Middle frontal gyrus (tissue), 1 donor: Measurements from ENCODE around the gene SEC11C.
A peak's percentile ranks its signal among the peaks of the same experiment; 100 is the strongest.
"Not testable (repeated sequence)": the region's sequence is repeated elsewhere in the genome, so short reads cannot be mapped to it uniquely, and the experiment has no call there.

ENCODE experiments used
- DNase-seq: peaks from one replicate; pipeline ENCODE4 v3.0.0-alpha.2; 2015; ENCODE audit warnings: low spot score; ENCODE audit errors: extremely low spot score

The SEC11C gene

GRCh38 chr18:59139615-59140301 lies at the start of gene SEC11C:
Gene SEC11C, plus strand, starts transcription at chr18:59139884. Its CDS starts 65 bp downstream, at chr18:59139949.
- DNase-seq = peak; percentile 92

DNA sequence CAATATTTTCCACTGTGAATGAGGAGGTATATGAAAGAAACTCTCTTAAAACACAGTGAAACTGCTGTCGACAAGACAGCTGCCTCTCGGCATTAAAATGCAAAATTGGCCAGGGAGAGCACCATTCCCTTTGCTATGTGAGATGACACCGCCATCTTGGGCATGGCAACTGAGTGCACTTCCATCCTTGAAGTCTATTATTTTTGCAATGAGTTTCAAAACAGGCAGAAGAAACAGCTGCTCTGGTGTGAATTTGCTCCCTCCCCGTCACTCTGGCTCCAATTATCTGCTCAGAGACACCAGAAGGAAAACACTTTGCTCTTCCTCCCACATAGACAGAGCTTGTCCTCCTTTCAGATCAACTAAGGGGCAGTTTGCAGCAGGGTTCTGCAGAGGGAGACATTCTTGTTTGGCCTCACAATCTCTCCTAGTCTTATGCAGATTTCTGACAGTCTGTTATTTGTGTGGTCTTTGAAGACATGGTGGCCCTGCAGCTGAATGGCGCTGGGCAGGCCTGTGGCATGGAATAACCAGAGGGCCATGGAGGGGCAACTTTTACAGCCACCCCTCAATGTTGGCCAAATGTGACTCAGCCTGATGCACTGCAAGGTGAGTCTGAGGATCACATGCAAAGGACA lies 48.6 kb upstream of the SEC11C start:
- peak; percentile 11 for DNase-seq

- no peak for DNase-seq
Observed at GRCh38 chr18:59093668-59094067, 46.0 kb upstream of the SEC11C start.

GRCh38 chr18:59094569-59094968 lies 45.1 kb upstream of the SEC11C start:
- no peak for DNase-seq

- no peak for DNase-seq
Observed at GRCh38 chr18:59096098-59096789, 43.4 kb upstream of the SEC11C start.

- no peak for DNase-seq
Observed at GRCh38 chr18:59101830-59102414, 37.8 kb upstream of the SEC11C start.

DNA sequence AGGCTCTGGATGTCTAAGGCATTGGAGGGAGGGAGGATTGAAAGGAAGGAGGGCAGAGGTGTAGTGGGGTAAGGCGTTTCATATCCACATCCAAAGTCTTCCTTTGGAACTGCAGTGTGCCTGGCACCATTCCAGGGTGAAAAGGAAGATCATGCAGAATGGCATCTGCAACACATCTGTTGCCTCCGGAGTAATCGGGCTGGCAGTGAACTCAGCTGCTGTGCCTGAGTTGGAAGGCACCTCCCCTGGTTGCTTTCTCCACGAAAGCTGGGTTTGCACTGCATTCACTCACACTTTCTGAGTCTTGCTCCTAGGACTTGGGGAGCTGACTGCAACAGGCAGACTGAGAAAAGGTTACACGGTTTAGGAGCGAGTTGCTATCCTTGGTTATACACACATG lies 30.3 kb upstream of the SEC11C start:
- DNase-seq = no peak

DNA sequence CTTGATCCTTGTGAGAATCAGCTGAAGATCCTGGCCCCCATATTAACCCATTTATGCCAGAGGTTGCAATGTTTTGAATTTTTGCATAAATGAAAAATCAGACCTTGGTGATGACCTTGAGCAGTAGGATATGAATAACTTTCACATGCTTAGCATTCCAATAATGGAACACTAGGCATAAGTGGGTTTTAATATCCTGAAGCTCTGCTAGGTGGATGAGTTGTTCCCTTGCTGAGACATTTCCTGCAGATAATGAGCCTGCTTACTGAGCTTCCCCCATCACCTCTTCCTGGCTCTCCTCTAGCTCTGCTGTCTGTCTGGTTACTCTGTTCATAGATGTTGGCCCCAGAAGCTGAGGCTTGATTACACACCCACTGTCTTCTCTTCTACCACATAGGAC lies 25.5 kb upstream of the SEC11C start:
- no peak for DNase-seq

GRCh38 chr18:59123588-59124369 lies 15.9 kb upstream of the SEC11C start:
- DNase-seq = peak; percentile 7

GRCh38 chr18:59124370-59124704 lies 15.3 kb upstream of the SEC11C start:
- DNase-seq = no peak

GRCh38 chr18:59127047-59127446 lies 12.6 kb upstream of the SEC11C start:
- DNase-seq = no peak

DNA sequence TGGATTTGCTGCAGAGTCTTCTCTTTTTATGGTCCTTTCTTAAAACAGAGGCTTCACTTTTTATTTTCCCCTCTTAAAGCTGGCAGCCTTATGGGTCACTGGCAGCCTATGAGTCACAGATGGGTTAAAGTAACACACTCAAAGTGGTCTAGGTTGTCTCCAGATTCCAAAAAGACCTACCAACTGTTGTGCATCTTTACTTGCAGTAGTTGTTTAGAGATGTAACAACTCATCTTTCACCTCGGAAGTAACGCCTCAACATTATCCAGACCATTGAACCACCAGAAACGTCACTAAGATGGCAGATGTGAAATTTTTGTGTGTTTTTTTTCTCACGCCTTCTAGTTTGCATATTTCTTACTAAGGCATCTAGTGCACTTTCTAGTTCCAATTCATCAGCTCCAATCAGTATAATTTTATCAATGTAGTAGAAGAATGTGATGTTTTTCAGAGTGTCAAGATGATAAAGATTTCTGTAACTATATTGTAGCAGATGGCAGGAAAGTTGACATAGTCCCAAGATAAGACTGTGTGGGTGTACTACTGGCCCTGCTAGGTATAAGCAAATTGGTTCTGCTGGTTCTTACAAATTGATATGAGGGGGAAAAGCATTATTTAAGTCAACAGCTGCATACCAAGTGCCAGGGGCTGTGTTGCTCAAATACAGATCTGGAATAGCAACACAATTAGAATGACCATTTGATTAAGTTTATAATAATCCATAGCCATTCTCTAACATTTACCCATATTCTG lies 9.6 kb upstream of the SEC11C start:
- no peak for DNase-seq

- no peak for DNase-seq
Observed at GRCh38 chr18:59132810-59133465, 6.7 kb upstream of the SEC11C start.

DNA sequence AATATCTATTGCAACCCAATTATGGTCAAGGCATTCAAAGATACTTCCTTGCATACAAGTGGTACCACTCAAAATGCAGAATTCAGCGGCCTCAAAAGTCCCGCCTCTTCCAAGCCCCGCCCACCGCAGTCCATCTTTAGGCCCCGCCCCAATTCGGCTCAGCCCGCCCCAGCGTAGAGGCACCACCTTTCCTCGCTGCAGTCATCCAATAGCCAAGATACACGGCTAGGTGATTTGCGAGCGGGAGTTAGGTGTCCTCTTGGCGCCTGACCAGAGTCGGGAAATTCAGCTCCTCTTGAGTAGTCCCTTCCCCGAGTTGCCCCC lies 431 bp upstream of the SEC11C start:
- peak; percentile 75 for DNase-seq

- no peak for DNase-seq
Observed at GRCh38 chr18:59140302-59140885, 710 bp downstream of the SEC11C start.

DNA sequence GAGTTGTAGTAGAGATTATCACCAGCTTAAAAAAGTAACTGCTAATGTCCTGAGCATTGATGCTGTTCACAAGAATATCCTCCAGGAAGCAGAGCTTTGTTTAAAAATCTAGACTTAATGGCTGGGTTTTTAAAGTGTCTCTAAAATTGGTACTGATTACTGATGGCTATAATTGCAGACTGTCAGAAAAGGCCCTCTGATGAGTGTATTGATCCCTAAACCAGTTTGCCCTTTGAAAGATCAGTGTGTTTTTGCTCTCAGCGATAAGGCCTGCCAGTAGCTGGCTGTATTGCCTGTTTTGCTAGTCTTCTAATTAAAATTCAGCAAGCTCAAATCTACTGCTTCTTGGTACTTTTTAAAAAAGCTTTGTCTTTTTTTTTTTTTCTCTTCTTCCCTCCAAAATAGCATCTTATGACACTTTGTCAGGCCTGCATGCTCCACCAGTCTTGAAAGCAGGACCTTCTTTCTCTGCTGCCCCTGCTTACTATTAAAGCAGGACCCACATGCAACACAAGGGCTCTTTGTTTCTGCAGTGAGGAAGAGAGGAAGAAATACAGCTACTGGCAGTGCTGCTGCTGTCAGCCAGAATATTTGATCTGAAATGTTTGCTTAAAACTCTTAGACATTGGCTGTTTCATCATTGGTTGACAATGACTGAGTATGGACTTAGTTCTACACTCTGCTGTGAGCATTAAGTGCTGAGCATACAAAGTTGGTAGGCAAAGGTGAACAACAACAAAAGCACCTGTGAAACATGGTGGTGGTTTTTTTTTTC lies 1.8 kb downstream of the SEC11C start:
- DNase-seq = no peak

GRCh38 chr18:59142274-59142673 lies 2.6 kb downstream of the SEC11C start:
- DNase-seq = no peak

GRCh38 chr18:59142800-59143416 lies 3.2 kb downstream of the SEC11C start:
- not testable (repeated sequence) for DNase-seq

DNA sequence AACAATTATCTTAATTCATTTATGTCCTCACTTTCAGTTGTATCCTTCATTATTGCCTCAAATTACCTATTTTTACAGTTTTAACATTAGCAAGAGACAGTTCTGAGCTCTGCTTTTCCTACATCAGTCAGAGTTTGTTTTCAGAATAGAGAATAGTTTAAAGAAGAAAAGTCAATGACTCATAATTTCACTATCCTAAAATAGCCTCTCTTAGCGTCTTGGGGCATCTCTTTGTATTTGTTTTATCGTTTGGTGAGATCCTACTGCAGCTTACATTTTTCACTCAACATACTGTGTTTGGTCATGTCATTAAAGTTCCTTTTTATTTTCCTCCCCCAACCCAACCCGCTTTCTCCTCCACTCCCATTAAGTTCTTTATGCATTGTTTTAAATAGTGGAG lies 3.8 kb downstream of the SEC11C start:
- no peak for DNase-seq
